Testis (tissue), 2 donors: Measurements from ENCODE around the gene ILKAP.

Experiments
- POLR2A ChIP-seq: fragments of 450-650 bp; IDR thresholded peaks from one replicate; pipeline ENCODE4 v1.6.1; 2017; ENCODE audit warnings: antibody characterized with exemption, mild to moderate bottlenecking, moderate library complexity
- TF ChIP-seq, protein P1 (sequence below), 3 experiments: fragments of 450-650 bp in 2 of 3; fragments of 200-600 bp in 1 of 3; sonication (generic) in 1 of 3; IDR thresholded peaks; one replicate each; pipeline ENCODE4 v1.5.1; 2016 to 2019; ENCODE audit warnings: antibody characterized with exemption in 3 of 3, mild to moderate bottlenecking in 2 of 3, moderate library complexity in 1 of 3

DNA sequence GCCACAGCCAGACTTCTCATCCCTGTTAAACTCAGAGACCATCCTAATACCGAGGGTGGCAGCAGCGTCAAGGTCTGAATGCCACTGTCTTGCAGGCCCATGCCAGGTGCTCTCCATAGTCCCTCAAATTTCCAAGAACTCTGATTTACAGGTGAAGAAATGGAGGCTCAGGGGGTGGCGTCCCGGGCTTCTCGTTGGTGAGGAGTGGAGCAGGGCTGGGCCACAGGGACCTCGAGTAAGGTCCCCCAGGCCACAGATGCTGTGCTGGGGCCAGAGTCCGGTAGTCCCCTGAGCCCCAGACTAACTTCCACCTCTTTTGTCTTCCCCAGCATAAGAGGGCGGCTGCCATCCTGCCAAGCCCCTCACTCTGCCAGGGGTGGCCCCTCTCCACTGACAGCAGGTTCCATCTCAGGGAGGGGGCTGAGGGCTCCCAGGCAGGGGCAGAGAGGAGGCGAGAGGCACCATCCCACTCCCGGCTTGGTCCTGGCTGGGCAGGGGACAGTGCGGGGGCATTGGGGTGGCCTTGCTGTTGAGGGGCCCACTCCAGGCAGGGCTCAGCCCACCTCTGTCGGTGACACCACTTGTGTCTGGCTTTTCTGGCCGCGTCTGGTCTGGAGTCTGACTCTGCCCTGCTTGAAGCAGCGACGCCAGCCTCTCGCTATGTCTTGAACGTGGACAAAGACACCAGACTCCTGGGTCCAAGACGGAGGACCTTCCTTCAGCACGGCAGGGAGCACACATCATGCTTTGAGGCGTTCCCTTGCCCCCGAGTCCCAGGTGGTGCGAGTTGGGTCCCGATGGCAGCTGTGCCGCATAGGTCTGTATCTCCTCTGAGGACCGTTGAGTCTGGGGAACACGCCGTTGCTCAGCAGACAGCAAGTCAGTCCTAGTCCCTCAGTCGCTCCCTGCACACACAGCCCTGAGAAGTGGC, 80.9 kb downstream of the ILKAP start:
- TF ChIP-seq, protein P1, sequence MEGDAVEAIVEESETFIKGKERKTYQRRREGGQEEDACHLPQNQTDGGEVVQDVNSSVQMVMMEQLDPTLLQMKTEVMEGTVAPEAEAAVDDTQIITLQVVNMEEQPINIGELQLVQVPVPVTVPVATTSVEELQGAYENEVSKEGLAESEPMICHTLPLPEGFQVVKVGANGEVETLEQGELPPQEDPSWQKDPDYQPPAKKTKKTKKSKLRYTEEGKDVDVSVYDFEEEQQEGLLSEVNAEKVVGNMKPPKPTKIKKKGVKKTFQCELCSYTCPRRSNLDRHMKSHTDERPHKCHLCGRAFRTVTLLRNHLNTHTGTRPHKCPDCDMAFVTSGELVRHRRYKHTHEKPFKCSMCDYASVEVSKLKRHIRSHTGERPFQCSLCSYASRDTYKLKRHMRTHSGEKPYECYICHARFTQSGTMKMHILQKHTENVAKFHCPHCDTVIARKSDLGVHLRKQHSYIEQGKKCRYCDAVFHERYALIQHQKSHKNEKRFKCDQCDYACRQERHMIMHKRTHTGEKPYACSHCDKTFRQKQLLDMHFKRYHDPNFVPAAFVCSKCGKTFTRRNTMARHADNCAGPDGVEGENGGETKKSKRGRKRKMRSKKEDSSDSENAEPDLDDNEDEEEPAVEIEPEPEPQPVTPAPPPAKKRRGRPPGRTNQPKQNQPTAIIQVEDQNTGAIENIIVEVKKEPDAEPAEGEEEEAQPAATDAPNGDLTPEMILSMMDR (IDR thresholded peaks at IDR 0.05) = no peak
- no peak for TF ChIP-seq POLR2A
